SK-N-SH (cell line): Measurements from ENCODE around the gene UNCX. TPM values are rescaled to one million over a fixed set of nuclear protein-coding genes. Genes with fewer than 3 reads are reported as not detected.
A peak's percentile ranks its signal among the peaks of the same experiment; 100 is the strongest.

Experiments used
- CTCF ChIA-PET: fragments of 300-600, 350-600 bp; formaldehyde crosslinking; extraction: SDS; loops from one replicate; lab custom pipeline; 2021; lab: Yijun Ruan, JAX
- POLR2A ChIA-PET: fragments of 350-600 bp; sonication (Branson Sonifier 250); formaldehyde crosslinking; extraction: SDS; loops from one replicate; lab custom pipeline; 2020; ENCODE audit warnings: antibody characterized with exemption, inconsistent platforms; lab: Yijun Ruan, JAX
- DNase-seq: peaks from one replicate; pipeline ENCODE4 v3.0.0; 2012
- H2AFZ ChIP-seq: fragments of 200-600 bp; sonication (generic); 2 replicates; pipeline ENCODE4 v1.8.1; 2016; ENCODE audit warnings: antibody characterized with exemption, mild to moderate bottlenecking, low read depth
- H3F3A ChIP-seq: fragments of 200-600 bp; sonication (generic); replicated peaks from 2 replicates; pipeline ENCODE3; 2016; ENCODE audit warnings: antibody characterized with exemption, mild to moderate bottlenecking; ENCODE audit not compliant: insufficient read depth
- H3K27ac ChIP-seq, 2 experiments: fragments of 200-500 bp in 1 of 2; fragments of 200-600 bp in 1 of 2; sonication (Bioruptor generic) in 1 of 2; sonication (generic), shearing (Covaris generic) in 1 of 2; 2 replicates each; pipeline versions ENCODE4 v1.5.1 to v1.6.1; 2014 to 2016; ENCODE audit warnings: low read depth in 2 of 2, inconsistent platforms in 1 of 2, low read length in 1 of 2, mild to moderate bottlenecking in 1 of 2, mixed read lengths in 1 of 2
- H3K27me3 ChIP-seq: fragments of 200-600 bp; sonication (generic), shearing (Covaris generic); 2 replicates; pipeline ENCODE4 v1.6.1; 2016; ENCODE audit warnings: mixed run types; ENCODE audit not compliant: insufficient read depth
- H3K36me3 ChIP-seq, 2 experiments: fragments of 200-500 bp in 1 of 2; fragments of 200-600 bp in 1 of 2; sonication (Bioruptor generic) in 1 of 2; sonication (generic) in 1 of 2; replicated peaks in 1 of 2; 2 replicates each; pipeline versions ENCODE3 to v1.5.1; 2014 to 2016; ENCODE audit warnings: low read length in 1 of 2, mild to moderate bottlenecking in 1 of 2; ENCODE audit not compliant: insufficient read depth in 2 of 2, control insufficient read depth in 1 of 2
- H3K4me1 ChIP-seq, 2 experiments: fragments of 200-500 bp in 1 of 2; fragments of 200-600 bp in 1 of 2; sonication (Bioruptor generic) in 1 of 2; sonication (generic), shearing (Covaris generic) in 1 of 2; 2 replicates each; pipeline versions ENCODE4 v1.5.1 to v1.6.1; 2014 to 2016; ENCODE audit warnings: low read depth in 1 of 2, low read length in 1 of 2, mixed run types in 1 of 2; ENCODE audit not compliant: insufficient read depth in 2 of 2, control insufficient read depth in 1 of 2
- H3K4me2 ChIP-seq: fragments of 200-600 bp; sonication (generic), shearing (Covaris generic); 2 replicates; pipeline ENCODE4 v1.6.1; 2017; ENCODE audit warnings: mixed run types
- H3K4me3 ChIP-seq, 2 experiments: fragments of 200-500 bp in 1 of 2; fragments of 200-600 bp in 1 of 2; sonication (Bioruptor generic) in 1 of 2; sonication (generic), shearing (Covaris generic) in 1 of 2; 2 replicates each; pipeline versions ENCODE4 v1.5.1 to v1.8.1; 2014 to 2016; ENCODE audit warnings: low read depth in 2 of 2, inconsistent platforms in 1 of 2, low read length in 1 of 2, mild to moderate bottlenecking in 1 of 2, mixed read lengths in 1 of 2, moderate library complexity in 1 of 2
- H3K79me2 ChIP-seq: fragments of 200-600 bp; sonication (generic); 2 replicates; pipeline ENCODE4 v1.8.1; 2017; ENCODE audit warnings: mild to moderate bottlenecking; ENCODE audit not compliant: insufficient read depth
- H3K9ac ChIP-seq: fragments of 200-600 bp; sonication (generic); 2 replicates; pipeline ENCODE4 v1.6.1; 2017; ENCODE audit warnings: mixed run types
- H3K9me2 ChIP-seq: fragments of 200-600 bp; sonication (generic); 2 replicates; pipeline ENCODE4 v1.6.1; 2017; ENCODE audit warnings: mixed run types
- H3K9me3 ChIP-seq: fragments of 200-600 bp; sonication (generic); 2 replicates; pipeline ENCODE4 v1.6.1; 2017; ENCODE audit warnings: mixed run types, mild to moderate bottlenecking, moderate library complexity
- H4K20me1 ChIP-seq: fragments of 200-600 bp; sonication (generic); 2 replicates; pipeline ENCODE4 v1.6.1; 2017; ENCODE audit warnings: mild to moderate bottlenecking, mixed run types; ENCODE audit not compliant: insufficient read depth
- EZH2phosphoT487 ChIP-seq: fragments of 200-600 bp; sonication (generic); IDR thresholded peaks from 2 replicates; pipeline ENCODE4 v1.6.1; 2017; ENCODE audit warnings: low read depth, mixed run types, mild to moderate bottlenecking, antibody characterized with exemption, moderate library complexity, borderline replicate concordance
- FOXJ3 ChIP-seq: sonication (generic); formaldehyde crosslinking; IDR thresholded peaks from 2 replicates; pipeline ENCODE4 v1.5.1; 2020; ENCODE audit warnings: mild to moderate bottlenecking, missing genetic modification reagents
- POLR2AphosphoS5 ChIP-seq: IDR thresholded peaks from 2 replicates; pipeline ENCODE4 v1.6.1; 2012; ENCODE audit warnings: low read depth, low read length
- RAD21 ChIP-seq: IDR thresholded peaks from 2 replicates; pipeline ENCODE4 v1.6.1; 2012; ENCODE audit warnings: mild to moderate bottlenecking, low read length
- RCOR1 ChIP-seq: fragments of 150-350 bp; IDR thresholded peaks from 2 replicates; pipeline ENCODE4 v1.6.1; 2017; ENCODE audit warnings: antibody characterized with exemption, low read length
- SMC3 ChIP-seq: IDR thresholded peaks from 2 replicates; pipeline ENCODE4 v1.6.1; 2012; ENCODE audit warnings: low read depth, low read length, improper control_type of control experiment
- TCF12 ChIP-seq: IDR thresholded peaks from 2 replicates; pipeline ENCODE4 v1.4.0; 2012
- WGBS: methylation state at CpG from one replicate; pipeline ENCODE4 v1.1.6; 2017; ENCODE audit warnings: low lambda C conversion rate; 5-methylcytosine and 5-hydroxymethylcytosine counted together
- polyA plus RNA-seq, 3 experiments: library from polyadenylated mRNA; depleted of rRNA; stranded (reverse); fragments of >200 nt; gene quantifications; 2 replicates each; pipeline ENCODE4 v1.2.3, GENCODE V29; 2012
- TF ChIP-seq, protein P1 (sequence below): fragments of 200-600 bp; sonication (generic); IDR thresholded peaks from 2 replicates; pipeline ENCODE4 v1.6.1; 2017; ENCODE audit warnings: antibody characterized with exemption, mild to moderate bottlenecking, moderate library complexity
- TF ChIP-seq, protein P2 (sequence below): IDR thresholded peaks from 2 replicates; pipeline ENCODE4; 2012

The UNCX gene
- polyA plus RNA-seq, 1 of the 3 experiments (the other 2 are of a cell fraction), result not detected

DNA sequence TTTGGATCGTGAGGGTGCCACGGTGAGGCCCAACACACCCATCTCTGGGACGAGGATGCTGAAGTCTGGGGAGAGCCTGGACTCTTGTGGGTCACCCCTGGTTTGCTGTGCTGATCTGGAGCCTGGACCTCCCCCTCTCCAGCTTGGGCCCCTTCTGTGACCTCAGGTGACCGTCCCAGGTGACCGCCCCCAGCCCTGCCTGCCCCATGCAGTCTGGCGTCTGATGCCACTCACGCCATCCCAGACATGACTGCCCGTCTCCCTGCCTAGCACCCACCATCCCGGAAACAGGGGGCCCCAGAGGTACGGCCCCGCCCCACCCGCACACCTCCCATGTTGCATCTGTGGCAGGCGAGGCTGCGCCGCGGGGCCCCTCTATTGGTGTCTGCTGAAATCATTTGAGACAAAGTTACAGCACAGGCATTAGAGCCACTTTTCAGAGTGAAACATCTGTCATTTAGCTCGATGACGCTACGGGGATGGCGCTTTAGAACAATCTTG is 21.1 kb downstream of the UNCX start:
- Histone ChIP-seq H3K27ac (no peak overlapping the region), H3K79me2 (no peaks in the 10 kb centered on the region), H3K4me1 (no peaks in the 10 kb centered on the region), H3F3A (no peaks in the 10 kb centered on the region), H3K9me2 (no peaks in the 10 kb centered on the region), H3K4me2 (no peak overlapping the region), H2AFZ (no peak overlapping the region), H3K9ac (no peak overlapping the region), H4K20me1 (peaks cover 35% of the 10 kb centered on the region), H3K36me3 (no peaks in the 10 kb centered on the region), H3K27me3 (peaks cover 93% of the 10 kb centered on the region), H3K4me3 (no peak overlapping the region), H3K9me3 (no peaks in the 10 kb centered on the region)
- POLR2A ChIA-PET, result no interaction called here
- CTCF ChIA-PET, result interaction anchor here (1.1 to 7.8 kb wide), 6 partner anchors 9 to 179 kb away, joined by 3 to 60 read pairs (median 6); no protein-coding TSS in a partner anchor
- no peak for DNase-seq
- WGBS, result 8% methylated on average over 19 of the region's 20 CpGs
- TF ChIP-seq POLR2AphosphoS5, result no peak
- no peak for TF ChIP-seq RCOR1
- no peak for TF ChIP-seq FOXJ3
- no peak for TF ChIP-seq TCF12
- no peak for TF ChIP-seq SMC3
- TF ChIP-seq, protein P1, sequence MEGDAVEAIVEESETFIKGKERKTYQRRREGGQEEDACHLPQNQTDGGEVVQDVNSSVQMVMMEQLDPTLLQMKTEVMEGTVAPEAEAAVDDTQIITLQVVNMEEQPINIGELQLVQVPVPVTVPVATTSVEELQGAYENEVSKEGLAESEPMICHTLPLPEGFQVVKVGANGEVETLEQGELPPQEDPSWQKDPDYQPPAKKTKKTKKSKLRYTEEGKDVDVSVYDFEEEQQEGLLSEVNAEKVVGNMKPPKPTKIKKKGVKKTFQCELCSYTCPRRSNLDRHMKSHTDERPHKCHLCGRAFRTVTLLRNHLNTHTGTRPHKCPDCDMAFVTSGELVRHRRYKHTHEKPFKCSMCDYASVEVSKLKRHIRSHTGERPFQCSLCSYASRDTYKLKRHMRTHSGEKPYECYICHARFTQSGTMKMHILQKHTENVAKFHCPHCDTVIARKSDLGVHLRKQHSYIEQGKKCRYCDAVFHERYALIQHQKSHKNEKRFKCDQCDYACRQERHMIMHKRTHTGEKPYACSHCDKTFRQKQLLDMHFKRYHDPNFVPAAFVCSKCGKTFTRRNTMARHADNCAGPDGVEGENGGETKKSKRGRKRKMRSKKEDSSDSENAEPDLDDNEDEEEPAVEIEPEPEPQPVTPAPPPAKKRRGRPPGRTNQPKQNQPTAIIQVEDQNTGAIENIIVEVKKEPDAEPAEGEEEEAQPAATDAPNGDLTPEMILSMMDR, result no peak
- TF ChIP-seq, protein P2, sequence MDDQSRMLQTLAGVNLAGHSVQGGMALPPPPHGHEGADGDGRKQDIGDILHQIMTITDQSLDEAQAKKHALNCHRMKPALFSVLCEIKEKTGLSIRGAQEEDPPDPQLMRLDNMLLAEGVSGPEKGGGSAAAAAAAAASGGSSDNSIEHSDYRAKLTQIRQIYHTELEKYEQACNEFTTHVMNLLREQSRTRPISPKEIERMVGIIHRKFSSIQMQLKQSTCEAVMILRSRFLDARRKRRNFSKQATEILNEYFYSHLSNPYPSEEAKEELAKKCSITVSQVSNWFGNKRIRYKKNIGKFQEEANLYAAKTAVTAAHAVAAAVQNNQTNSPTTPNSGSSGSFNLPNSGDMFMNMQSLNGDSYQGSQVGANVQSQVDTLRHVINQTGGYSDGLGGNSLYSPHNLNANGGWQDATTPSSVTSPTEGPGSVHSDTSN, result no peak
- TF ChIP-seq, all 33 proteins: peak for 0

DNA sequence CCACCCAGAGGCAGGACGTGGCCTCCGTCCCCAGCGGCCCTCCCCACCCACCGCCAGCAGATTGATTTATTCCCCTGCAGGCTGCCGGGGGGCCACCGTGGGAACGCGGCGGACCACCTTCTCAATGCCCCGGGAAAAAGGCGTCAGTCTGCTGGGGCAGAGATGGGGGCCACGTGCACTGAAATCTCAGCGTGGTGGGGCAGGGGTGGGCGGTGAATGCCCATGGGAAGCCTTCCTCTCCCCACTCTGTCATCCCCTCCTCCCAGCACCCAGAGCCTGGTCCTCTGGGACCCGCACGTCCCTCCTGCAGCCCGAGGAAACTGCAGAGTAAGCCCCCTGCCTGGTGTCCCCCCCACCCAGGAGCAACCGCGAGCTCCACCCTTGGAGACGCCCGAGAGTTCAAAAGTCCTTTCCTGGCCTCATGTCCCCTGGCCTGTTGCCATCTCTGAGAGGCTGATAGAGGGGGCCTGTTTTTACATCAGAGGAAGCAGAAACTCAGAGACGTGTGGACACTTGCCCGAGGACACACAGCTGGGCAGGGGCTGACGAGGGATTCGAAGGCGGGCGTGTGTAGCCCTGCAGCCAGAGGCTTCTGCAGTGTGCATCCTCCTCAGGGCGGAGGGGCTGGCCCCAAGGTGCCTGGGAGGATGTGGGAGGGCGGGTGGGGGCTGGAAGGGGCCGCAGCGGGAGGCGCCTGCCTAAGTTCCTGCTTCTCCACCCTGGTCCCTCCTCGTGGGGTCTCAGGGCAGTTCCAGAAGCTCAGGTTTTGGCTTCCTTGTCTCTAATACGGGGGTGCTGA is 21.8 kb downstream of the UNCX start:
- Histone ChIP-seq H3K27me3 (peaks cover 98% of the 10 kb centered on the region), H3K4me1 (no peaks in the 10 kb centered on the region), H3K27ac (no peak overlapping the region), H3K9me3 (no peaks in the 10 kb centered on the region), H3K9ac (no peak overlapping the region), H3K36me3 (no peaks in the 10 kb centered on the region), H3K4me3 (no peak overlapping the region), H3K9me2 (no peaks in the 10 kb centered on the region), H2AFZ (no peak overlapping the region), H3F3A (no peaks in the 10 kb centered on the region), H3K79me2 (no peaks in the 10 kb centered on the region), H3K4me2 (no peak overlapping the region), H4K20me1 (peaks cover 34% of the 10 kb centered on the region)
- no peak for DNase-seq
- ChIA-PET POLR2A (no interaction called here), CTCF (interaction anchor here (1.1 to 7.8 kb wide), 5 partner anchors 9 to 178 kb away, joined by 3 to 60 read pairs (median 5); no protein-coding TSS in a partner anchor)
- 11% methylated on average over 25 of the region's 34 CpGs for WGBS
- TF ChIP-seq RAD21 (no peak), FOXJ3 (no peak), EZH2phosphoT487 (peak; percentile 39)
